GM12874 (cell line): ENCODE measurements around the gene ZNRF1.

Experiments
- TF ChIP-seq, protein P1 (sequence below): IDR thresholded peaks from 2 replicates; pipeline ENCODE4 v1.5.1; 2011; ENCODE audit warnings: low read depth, mild to moderate bottlenecking, control low read depth, low read length, moderate library complexity; ENCODE audit not compliant: insufficient read depth

Gene ZNRF1

DNA sequence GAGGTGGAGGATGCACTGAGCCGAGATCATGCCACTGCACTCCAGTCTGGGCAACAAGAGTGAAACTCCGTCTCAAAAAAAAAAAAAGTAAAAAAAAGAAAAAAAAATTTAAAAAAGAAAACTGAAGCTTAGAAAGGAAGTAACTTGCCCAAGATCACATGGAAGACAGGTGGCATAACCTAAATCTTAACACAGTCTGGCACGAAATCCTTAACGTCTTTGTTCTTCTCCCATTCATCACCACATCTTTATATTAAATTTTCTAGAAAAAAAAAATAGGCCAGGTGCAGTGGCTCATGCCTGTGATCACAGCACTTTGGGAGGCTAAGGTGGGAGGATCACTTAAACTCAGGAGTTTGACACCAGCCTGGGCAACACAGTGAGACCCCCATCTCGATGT is 23.2 kb upstream of the ZNRF1 start:
- TF ChIP-seq, protein P1, sequence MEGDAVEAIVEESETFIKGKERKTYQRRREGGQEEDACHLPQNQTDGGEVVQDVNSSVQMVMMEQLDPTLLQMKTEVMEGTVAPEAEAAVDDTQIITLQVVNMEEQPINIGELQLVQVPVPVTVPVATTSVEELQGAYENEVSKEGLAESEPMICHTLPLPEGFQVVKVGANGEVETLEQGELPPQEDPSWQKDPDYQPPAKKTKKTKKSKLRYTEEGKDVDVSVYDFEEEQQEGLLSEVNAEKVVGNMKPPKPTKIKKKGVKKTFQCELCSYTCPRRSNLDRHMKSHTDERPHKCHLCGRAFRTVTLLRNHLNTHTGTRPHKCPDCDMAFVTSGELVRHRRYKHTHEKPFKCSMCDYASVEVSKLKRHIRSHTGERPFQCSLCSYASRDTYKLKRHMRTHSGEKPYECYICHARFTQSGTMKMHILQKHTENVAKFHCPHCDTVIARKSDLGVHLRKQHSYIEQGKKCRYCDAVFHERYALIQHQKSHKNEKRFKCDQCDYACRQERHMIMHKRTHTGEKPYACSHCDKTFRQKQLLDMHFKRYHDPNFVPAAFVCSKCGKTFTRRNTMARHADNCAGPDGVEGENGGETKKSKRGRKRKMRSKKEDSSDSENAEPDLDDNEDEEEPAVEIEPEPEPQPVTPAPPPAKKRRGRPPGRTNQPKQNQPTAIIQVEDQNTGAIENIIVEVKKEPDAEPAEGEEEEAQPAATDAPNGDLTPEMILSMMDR, result no peak

DNA sequence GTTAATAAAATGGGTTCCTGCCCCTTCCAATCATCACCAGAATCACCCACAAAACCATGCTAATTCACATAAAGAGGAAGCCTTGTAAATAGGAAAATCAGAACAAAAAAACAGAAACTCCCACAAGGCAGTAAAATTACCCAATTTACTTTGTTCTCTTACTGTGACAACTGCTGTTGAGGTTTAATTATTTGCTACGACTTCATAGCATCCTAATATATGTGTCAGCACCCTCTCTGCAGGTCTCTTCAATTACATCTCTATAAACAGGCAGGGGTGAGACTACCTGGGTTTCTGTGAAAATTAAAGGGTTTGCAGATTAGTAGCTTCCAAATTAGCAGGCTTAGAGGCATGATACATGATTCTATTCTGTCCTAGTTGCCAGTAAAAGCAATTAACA is 16.6 kb upstream of the ZNRF1 start:
- TF ChIP-seq, protein P1, result no peak

DNA sequence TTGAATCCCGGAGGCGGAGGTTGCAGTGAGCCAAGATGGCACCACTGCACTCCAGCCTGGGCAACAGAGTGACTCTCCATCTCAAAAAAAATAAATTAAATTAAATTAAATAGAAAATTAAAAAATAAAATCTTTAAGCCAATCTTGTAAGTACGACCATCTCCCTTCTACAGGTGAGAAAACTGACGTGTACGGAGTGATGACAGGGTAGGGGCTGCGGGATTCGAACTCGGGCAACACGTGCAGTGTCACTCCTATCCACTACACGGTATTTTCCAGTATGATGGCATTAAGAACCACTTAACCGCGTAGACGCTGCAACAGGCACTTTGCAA is 14.7 kb upstream of the ZNRF1 start:
- TF ChIP-seq, protein P1, result no peak

DNA sequence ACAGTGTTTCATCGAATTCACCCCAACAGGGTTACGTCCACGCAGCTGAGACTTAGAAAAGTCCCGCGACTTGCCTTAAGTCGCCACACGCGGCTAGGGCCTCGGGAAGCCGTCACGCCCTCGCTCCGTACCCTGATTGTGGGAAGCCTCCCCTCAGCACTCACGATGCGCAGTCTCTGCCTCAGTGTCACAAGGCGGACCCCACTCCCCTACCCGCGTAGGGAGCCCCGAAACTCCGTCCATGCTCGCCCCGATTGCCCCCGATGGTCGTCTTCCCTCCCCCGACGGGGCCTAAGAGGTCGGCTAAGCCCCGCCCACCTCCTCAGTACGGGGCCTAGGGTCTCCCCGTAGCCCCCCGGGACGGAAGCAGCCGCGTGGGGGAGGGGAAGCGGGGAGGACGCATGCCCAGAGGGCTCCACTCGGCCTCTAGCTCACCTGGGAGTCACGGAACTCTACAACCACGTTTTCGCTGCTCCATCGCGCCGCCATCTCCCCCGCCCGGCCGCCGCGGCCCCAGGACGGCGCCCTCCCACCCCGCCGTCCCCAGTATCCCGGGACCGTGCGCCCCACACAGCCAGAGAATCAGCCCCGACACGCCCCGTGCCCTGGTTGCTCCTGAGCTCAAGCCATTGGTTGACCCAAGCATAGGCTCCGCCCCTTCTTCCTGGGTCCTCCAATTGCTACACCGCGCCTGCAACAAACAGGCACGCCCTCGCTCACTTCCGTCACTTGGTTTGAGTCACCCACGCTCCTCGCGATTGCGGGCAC is 14.1 kb upstream of the ZNRF1 start, which contains the start of gene WDR59:
TSS of gene WDR59 (minus strand) at position 595 of the 768 bp plus-strand sequence. CDS start at position 489, 106 bp downstream.
- TF ChIP-seq, protein P1, result no peak

DNA sequence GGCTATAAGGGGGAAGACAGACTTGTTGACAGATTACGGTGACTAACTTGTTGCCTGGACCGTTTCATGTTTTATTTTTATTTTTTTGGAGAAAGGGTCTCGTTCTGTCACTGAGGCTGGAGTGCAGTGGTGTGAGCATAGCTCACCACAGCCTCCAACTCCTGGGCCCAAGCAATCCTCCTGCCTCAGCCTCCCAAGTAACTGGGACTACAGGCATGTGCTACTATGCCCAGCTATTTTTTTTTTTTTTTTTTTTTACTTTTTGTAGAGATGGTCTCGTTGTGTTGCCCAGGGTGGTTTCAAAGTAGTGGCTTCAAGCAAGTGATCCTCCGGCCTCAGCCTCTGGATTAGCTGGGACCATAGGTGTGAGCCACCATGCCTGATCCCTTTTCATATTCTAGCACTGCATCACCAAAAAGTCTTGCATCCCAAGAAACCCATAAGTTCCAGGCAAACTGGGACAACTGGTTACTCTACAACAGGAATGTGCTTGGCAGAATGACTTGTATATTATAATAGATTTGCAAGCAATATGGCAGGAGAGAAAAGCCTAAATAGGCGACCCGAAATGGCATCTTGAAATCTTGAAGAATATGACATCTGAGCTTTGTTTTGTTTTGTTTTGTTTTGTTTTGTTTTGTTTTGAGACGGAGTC is 11.7 kb upstream of the ZNRF1 start:
- TF ChIP-seq, protein P1, result no peak

DNA sequence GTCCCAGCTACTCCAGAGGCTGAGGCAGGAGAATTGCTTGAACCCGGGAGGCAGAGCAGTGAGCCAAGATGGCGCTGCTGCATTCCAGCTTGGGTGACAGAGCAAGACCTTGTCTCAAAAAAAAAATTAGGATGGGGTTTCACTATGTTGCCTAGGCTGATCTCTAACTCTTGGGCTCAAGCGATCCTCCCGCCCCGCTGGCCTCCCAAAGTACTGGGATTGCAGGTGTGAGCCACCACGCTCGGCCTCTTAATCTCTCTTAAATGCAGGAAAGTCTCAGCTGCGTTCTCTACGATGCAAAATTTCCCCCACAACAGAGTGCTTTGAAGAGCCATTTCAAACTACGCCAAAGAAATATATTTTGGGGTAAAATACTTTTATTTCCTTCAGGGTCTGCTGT is 8.0 kb upstream of the ZNRF1 start:
- TF ChIP-seq, protein P1, result no peak

DNA sequence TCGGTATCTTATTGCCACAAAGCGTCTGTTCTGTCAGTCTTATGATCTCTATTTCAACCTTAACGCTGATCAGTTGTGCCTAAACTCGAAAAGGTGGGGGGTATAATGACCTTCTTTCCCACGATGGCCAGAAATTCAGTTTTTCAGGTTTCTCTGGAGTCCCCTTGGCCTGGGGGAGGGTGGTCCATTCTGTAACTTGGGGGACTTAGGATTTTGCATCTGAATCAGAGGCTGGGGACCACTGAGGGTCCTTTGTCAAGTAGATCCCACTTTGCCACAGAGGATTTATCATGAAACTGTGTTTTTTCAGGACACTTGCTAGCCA is 7.6 kb upstream of the ZNRF1 start:
- TF ChIP-seq, protein P1, result no peak
